Peyer's patch (tissue), 4 donors: Measurements from ENCODE around the gene TAF1D. TPM values are rescaled to one million over a fixed set of nuclear protein-coding genes. Genes with fewer than 3 reads are reported as not detected.

Experiments
- DNase-seq, 3 donors: peaks; one replicate each; pipeline ENCODE4 v3.0.0-alpha.2; 2017 to 2019
- H3K27ac ChIP-seq, 4 donors: fragments of 200-600 bp; sonication (generic); one replicate each; pipeline ENCODE4 v1.5.1; 2016 to 2019
- H3K27me3 ChIP-seq, 2 donors: fragments of 200-600 bp; sonication (generic); one replicate each; pipeline ENCODE4 v1.5.1; 2019
- H3K36me3 ChIP-seq, 3 donors: fragments of 200-600 bp; sonication (generic); one replicate each; pipeline ENCODE4 v1.5.1; 2016 to 2019
- H3K4me1 ChIP-seq, 4 donors: fragments of 200-600 bp; sonication (generic); one replicate each; pipeline ENCODE4 v1.5.1; 2016 to 2019
- H3K4me3 ChIP-seq, 4 donors: fragments of 200-600 bp; sonication (generic); 1 replicate in 3 of 4; 2 replicates in 1 of 4; pipeline ENCODE4 v1.5.1; 2016 to 2019; ENCODE audit warnings: mild to moderate bottlenecking in 1 of 4
- H3K9me3 ChIP-seq, 4 donors: fragments of 200-600 bp; sonication (generic); one replicate each; pipeline ENCODE4 v1.5.1; 2016 to 2019; ENCODE audit warnings: mild to moderate bottlenecking in 1 of 4
- POLR2A ChIP-seq, 2 donors: fragments of 450-650 bp; IDR thresholded peaks; one replicate each; pipeline ENCODE4 v1.5.1; 2017; ENCODE audit warnings: antibody characterized with exemption in 2 of 2, mild to moderate bottlenecking in 2 of 2, moderate library complexity in 2 of 2
- total RNA-seq, 4 donors: library from RNA; depleted of rRNA; stranded (reverse); fragments of >200 nt; gene quantifications; one replicate each; pipeline ENCODE4 v1.1.0, GENCODE V29; 2016
- TF ChIP-seq, protein P1 (sequence below), 6 experiments: fragments of 450-650 bp in 4 of 6; fragments of 200-600 bp in 2 of 6; sonication (generic) in 1 of 6; IDR thresholded peaks; one replicate each; pipeline ENCODE4 v1.5.1; 2017 to 2019; ENCODE audit warnings: antibody characterized with exemption in 6 of 6, mild to moderate bottlenecking in 3 of 6, moderate library complexity in 1 of 6

Gene TAF1D
- total RNA-seq, 4 donors from 2014 or later: 72.7 to 183 (median 108) TPM

DNA sequence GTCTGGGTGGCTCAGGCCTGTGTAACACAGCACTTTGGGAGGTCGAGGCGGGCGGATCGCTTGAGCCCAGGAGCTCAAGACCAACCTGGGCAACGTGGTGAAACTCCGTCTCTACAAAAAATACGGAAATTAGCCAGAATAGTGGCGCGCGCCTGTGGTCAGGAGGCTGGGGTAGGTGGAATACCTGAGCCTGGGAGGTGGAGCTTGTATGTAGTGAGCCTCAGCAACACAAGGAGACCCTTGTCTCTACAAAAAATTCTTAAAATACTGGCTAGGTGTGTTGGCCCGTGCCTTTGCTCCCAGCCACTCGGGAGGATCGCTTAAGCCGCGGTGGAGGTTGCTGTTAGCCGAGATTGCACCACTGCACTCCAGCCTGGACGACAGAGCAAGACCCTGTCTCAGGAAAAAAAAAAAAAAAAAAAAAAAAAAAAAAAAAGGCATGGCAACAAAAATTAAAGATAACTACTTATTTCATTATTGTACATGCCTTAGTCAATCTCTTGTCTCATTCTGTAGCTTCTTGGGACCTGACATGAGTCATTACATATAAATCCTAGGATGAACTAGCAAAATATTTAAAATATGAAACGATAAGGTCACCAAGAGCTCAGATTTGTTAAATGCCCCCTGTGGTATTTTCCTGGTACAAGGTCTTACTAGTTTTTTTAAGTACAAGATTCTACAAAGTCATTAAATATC is 1.1 kb downstream of the TAF1D start:
- Histone ChIP-seq H3K4me3 (peak overlapping the region; percentile 66 to 94 (median 79)), H3K4me1 (peaks cover 0 to 52% (median 10%) of the 10 kb centered on the region in 4 donors), H3K36me3 (peaks cover 0 to 50% (median 0%) of the 10 kb centered on the region in 3 donors), H3K9me3 (no peaks in the 10 kb centered on the region), H3K27ac (peak overlapping the region in 3 of 4 donors; percentile 15 to 91 (median 91)), H3K27me3 (no peaks in the 10 kb centered on the region)
- peak in 2 of 3 donors; percentile 41 to 58 for DNase-seq
- TF ChIP-seq, protein P1, sequence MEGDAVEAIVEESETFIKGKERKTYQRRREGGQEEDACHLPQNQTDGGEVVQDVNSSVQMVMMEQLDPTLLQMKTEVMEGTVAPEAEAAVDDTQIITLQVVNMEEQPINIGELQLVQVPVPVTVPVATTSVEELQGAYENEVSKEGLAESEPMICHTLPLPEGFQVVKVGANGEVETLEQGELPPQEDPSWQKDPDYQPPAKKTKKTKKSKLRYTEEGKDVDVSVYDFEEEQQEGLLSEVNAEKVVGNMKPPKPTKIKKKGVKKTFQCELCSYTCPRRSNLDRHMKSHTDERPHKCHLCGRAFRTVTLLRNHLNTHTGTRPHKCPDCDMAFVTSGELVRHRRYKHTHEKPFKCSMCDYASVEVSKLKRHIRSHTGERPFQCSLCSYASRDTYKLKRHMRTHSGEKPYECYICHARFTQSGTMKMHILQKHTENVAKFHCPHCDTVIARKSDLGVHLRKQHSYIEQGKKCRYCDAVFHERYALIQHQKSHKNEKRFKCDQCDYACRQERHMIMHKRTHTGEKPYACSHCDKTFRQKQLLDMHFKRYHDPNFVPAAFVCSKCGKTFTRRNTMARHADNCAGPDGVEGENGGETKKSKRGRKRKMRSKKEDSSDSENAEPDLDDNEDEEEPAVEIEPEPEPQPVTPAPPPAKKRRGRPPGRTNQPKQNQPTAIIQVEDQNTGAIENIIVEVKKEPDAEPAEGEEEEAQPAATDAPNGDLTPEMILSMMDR (IDR thresholded peaks at IDR 0.05): no peak
- no peak for TF ChIP-seq POLR2A (IDR thresholded peaks at IDR 0.05)

DNA sequence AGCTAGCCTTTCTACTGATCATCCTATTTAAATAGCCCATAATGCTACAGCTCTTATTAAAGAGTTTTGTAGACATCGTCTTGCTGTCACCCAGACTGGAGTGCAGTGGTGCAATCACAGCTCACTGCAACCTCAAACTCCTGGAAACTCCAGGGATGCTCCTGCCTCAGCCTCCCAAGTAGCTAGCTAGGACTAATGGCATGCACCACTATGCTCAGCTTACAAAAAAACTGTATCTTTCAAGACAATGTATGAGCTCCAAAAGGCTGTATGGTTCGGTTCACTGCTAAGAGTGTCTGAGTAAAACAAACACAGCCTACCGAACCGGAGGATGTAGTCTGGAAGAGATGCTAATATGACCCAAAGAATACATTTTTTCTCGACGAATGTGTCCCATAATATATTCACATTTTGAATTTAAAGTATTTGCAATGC is 2.6 kb downstream of the TAF1D start:
- no peak overlapping the region for H3K27ac ChIP-seq
- TF ChIP-seq POLR2A (IDR thresholded peaks at IDR 0.05): no peak
- TF ChIP-seq, protein P1 (IDR thresholded peaks at IDR 0.05): no peak
- no peaks in the 10 kb centered on the region for H3K9me3 ChIP-seq
- H3K27me3 ChIP-seq: no peaks in the 10 kb centered on the region
- peaks cover 0 to 42% (median 10%) of the 10 kb centered on the region in 4 donors for H3K4me1 ChIP-seq
- no peak for DNase-seq
- H3K36me3 ChIP-seq: peaks cover 0 to 63% (median 0%) of the 10 kb centered on the region in 3 donors
- peak overlapping the region in 2 of 4 donors; percentile 73 to 94 for H3K4me3 ChIP-seq

DNA sequence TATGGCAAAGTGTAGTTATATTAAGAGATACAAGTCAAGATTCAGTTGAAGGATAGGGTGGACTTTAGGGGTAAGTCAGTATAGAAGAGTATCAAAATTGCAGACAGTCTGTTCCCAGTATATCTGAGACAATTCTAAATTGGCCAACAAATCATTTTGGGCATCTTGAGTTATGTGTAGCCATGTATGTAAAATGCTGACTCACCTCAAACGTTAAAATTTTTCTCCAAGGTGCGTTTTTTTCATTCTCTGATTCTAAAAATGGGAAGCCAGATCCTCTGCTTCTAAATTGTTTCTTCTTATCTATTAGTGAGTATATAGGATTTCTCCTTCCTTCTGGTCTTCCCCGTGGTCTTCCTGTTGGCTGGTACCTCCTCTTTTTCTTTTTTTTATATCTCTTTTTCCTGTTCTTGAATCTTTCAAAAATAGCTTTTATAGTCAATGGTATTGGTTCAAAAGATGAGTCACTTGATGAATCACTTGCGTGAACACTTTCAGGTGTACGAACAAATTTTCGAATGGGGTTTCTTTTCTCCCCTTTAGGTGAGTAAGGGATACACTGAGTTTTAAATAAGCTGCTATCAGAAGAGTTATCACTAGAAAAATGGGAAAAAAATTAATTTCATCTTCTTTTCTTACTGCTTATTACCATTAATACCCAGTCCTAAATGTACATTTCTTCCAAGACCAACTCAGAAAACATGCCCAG is 3.2 kb downstream of the TAF1D start:
- peaks cover 0 to 63% (median 0%) of the 10 kb centered on the region in 3 donors for H3K36me3 ChIP-seq
- H3K27ac ChIP-seq: no peak overlapping the region
- H3K9me3 ChIP-seq: no peaks in the 10 kb centered on the region
- no peak for DNase-seq
- H3K4me3 ChIP-seq: peak overlapping the region in 1 of 4 donors; percentile 73
- TF ChIP-seq, protein P1 (IDR thresholded peaks at IDR 0.05): no peak
- TF ChIP-seq POLR2A (IDR thresholded peaks at IDR 0.05): no peak
- no peaks in the 10 kb centered on the region for H3K27me3 ChIP-seq
- peaks cover 0 to 40% (median 10%) of the 10 kb centered on the region in 4 donors for H3K4me1 ChIP-seq

DNA sequence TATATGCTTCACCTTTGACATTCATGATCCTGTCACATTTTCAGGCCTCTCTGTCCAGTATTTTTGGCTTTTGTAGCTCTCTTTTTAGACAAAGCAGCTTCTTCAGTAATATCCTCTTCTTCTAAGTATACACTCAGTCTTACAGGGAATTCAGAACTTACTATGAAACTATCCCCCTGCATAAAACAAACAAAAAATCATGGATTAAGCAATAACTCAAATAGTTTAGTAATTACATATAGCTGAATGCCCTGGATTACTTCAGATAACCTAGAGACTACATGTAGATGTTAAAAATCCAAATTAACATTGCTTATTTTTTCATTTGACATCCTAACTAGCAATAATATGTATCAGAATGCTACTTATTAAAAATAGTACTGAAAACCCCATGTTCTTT is 5.2 kb downstream of the TAF1D start:
- DNase-seq: no peak
- TF ChIP-seq, protein P1 (IDR thresholded peaks at IDR 0.05): no peak
- no peak for TF ChIP-seq POLR2A (IDR thresholded peaks at IDR 0.05)

DNA sequence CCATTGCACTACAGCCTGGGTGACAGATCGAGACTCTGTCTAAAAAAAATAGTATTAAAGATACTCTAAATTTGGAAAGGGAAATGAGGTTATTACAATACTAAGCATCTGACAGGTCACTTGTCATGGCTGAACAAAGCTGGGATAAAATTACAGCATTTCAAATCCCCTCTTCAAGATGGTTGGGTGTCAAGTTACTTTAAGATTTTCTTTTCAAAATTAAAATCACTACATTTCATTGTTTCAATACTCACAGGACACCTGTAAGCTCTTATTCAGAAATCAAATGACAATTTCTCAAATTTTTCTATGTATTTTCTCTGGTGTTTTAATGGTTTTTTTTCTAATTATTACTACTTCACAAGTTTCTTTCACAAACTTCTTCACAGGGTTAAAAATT is 5.7 kb downstream of the TAF1D start:
- no peak for DNase-seq
- Histone ChIP-seq H3K36me3 (peaks cover 0 to 85% (median 1%) of the 10 kb centered on the region in 3 donors), H3K4me3 (no peak overlapping the region), H3K4me1 (peaks cover 0 to 31% (median 10%) of the 10 kb centered on the region in 4 donors), H3K9me3 (no peaks in the 10 kb centered on the region), H3K27me3 (no peaks in the 10 kb centered on the region), H3K27ac (no peak overlapping the region)
- TF ChIP-seq POLR2A (IDR thresholded peaks at IDR 0.05): no peak
- TF ChIP-seq, protein P1 (IDR thresholded peaks at IDR 0.05): no peak

More for the DNA sequence above, 5.2 kb downstream of the TAF1D start:
- Histone ChIP-seq H3K4me3 (no peak overlapping the region), H3K9me3 (no peaks in the 10 kb centered on the region), H3K27ac (no peak overlapping the region), H3K27me3 (no peaks in the 10 kb centered on the region), H3K4me1 (peaks cover 0 to 31% (median 10%) of the 10 kb centered on the region in 4 donors), H3K36me3 (peaks cover 0 to 80% (median 0%) of the 10 kb centered on the region in 3 donors)
